Subcutaneous abdominal adipose tissue (tissue), 5 donors: Measurements from ENCODE around the gene PRCC.

Experiments used
- H3K27ac ChIP-seq: one replicate; pipeline ENCODE4 v1.7.0; 2013; ENCODE audit warnings: low read depth, mild to moderate bottlenecking, inconsistent platforms, low read length, moderate library complexity
- H3K27me3 ChIP-seq, 5 donors: one replicate each; pipeline ENCODE4 v1.7.0; 2013; ENCODE audit warnings: low read length in 5 of 5, inconsistent platforms in 1 of 5; ENCODE audit not compliant: control insufficient read depth in 5 of 5, insufficient read depth in 4 of 5
- H3K36me3 ChIP-seq, 5 donors: one replicate each; pipeline ENCODE4 v1.7.0; 2013; ENCODE audit warnings: low read length in 5 of 5; ENCODE audit not compliant: control insufficient read depth in 5 of 5, insufficient read depth in 5 of 5
- H3K4me1 ChIP-seq, 5 donors: one replicate each; pipeline ENCODE4 v1.7.0; 2013; ENCODE audit warnings: low read length in 5 of 5, mild to moderate bottlenecking in 3 of 5, moderate library complexity in 1 of 5; ENCODE audit not compliant: control insufficient read depth in 5 of 5, insufficient read depth in 5 of 5
- H3K4me3 ChIP-seq, 5 donors: one replicate each; pipeline ENCODE4 v1.7.0; 2013; ENCODE audit warnings: low read length in 5 of 5, low read depth in 1 of 5
- H3K9ac ChIP-seq, 5 donors: one replicate each; pipeline ENCODE4 v1.7.0; 2013; ENCODE audit warnings: low read length in 5 of 5, mild to moderate bottlenecking in 4 of 5, moderate library complexity in 3 of 5
- H3K9me3 ChIP-seq, 5 donors: one replicate each; pipeline ENCODE4 v1.7.0; 2013; ENCODE audit warnings: low read length in 5 of 5; ENCODE audit not compliant: control insufficient read depth in 5 of 5
- donor health status: healthy.
- donor health status: healthy.
- donor health status: healthy.
- donor health status: healthy.
- donor health status: healthy.

The PRCC gene

GRCh38 chr1:156804572-156805243 is 37.4 kb downstream of the PRCC start:
- H3K27me3 ChIP-seq, result no peaks in the 10 kb centered on the region
- H3K9ac ChIP-seq, result no peak overlapping the region
- H3K27ac ChIP-seq, result no peak overlapping the region
- no peak overlapping the region for H3K4me3 ChIP-seq
- H3K9me3 ChIP-seq, result no peaks in the 10 kb centered on the region
- peaks cover 4 to 23% (median 21%) of the 10 kb centered on the region in 5 donors for H3K36me3 ChIP-seq
- H3K4me1 ChIP-seq, result peaks cover 9 to 48% (median 38%) of the 10 kb centered on the region in 5 donors

GRCh38 chr1:156805766-156806511 is 38.6 kb downstream of the PRCC start:
- Histone ChIP-seq H3K4me3 (no peak overlapping the region), H3K9ac (no peak overlapping the region), H3K9me3 (no peaks in the 10 kb centered on the region), H3K4me1 (peaks cover 9 to 44% (median 38%) of the 10 kb centered on the region in 5 donors), H3K27ac (no peak overlapping the region), H3K36me3 (peaks cover under 1 to 11% (median 9%) of the 10 kb centered on the region in 5 donors), H3K27me3 (no peaks in the 10 kb centered on the region)

GRCh38 chr1:156806512-156807440 is 39.4 kb downstream of the PRCC start:
- Histone ChIP-seq H3K4me3 (no peak overlapping the region), H3K9ac (no peak overlapping the region), H3K36me3 (peaks cover 0 to 3% (median 1%) of the 10 kb centered on the region in 5 donors), H3K27ac (no peak overlapping the region), H3K27me3 (no peaks in the 10 kb centered on the region), H3K9me3 (no peaks in the 10 kb centered on the region), H3K4me1 (peaks cover 9 to 36% (median 29%) of the 10 kb centered on the region in 5 donors)

GRCh38 chr1:156807627-156808026 is 40.3 kb downstream of the PRCC start:
- H3K27ac ChIP-seq, result no peak overlapping the region
- H3K36me3 ChIP-seq, result no peaks in the 10 kb centered on the region
- no peak overlapping the region for H3K4me3 ChIP-seq
- H3K27me3 ChIP-seq, result no peaks in the 10 kb centered on the region
- H3K9ac ChIP-seq, result no peak overlapping the region
- peaks cover 9 to 34% (median 27%) of the 10 kb centered on the region in 5 donors for H3K4me1 ChIP-seq
- H3K9me3 ChIP-seq, result no peaks in the 10 kb centered on the region

GRCh38 chr1:156808186-156809030 is 41.1 kb downstream of the PRCC start:
- Histone ChIP-seq H3K36me3 (no peaks in the 10 kb centered on the region), H3K9me3 (no peaks in the 10 kb centered on the region), H3K9ac (no peak overlapping the region), H3K4me1 (peaks cover 9 to 36% (median 30%) of the 10 kb centered on the region in 5 donors), H3K27ac (no peak overlapping the region), H3K27me3 (no peaks in the 10 kb centered on the region), H3K4me3 (no peak overlapping the region)

- H3K9me3 ChIP-seq, result no peaks in the 10 kb centered on the region
- no peaks in the 10 kb centered on the region for H3K27me3 ChIP-seq
- no peaks in the 10 kb centered on the region for H3K36me3 ChIP-seq
- no peak overlapping the region for H3K9ac ChIP-seq
- no peak overlapping the region for H3K27ac ChIP-seq
- H3K4me3 ChIP-seq, result no peak overlapping the region
- peaks cover 9 to 39% (median 35%) of the 10 kb centered on the region in 5 donors for H3K4me1 ChIP-seq
Measured at GRCh38 chr1:156809281-156809680, 41.9 kb downstream of the PRCC start.

GRCh38 chr1:156809711-156810366 is 42.5 kb downstream of the PRCC start:
- Histone ChIP-seq H3K27ac (no peak overlapping the region), H3K4me3 (no peak overlapping the region), H3K9ac (no peak overlapping the region), H3K27me3 (no peaks in the 10 kb centered on the region), H3K4me1 (peaks cover 10 to 41% (median 38%) of the 10 kb centered on the region in 5 donors), H3K9me3 (no peaks in the 10 kb centered on the region), H3K36me3 (no peaks in the 10 kb centered on the region)

- Histone ChIP-seq H3K27me3 (no peaks in the 10 kb centered on the region), H3K4me1 (peaks cover 11 to 45% (median 39%) of the 10 kb centered on the region in 5 donors), H3K9me3 (no peaks in the 10 kb centered on the region), H3K36me3 (no peaks in the 10 kb centered on the region), H3K4me3 (no peak overlapping the region), H3K27ac (no peak overlapping the region), H3K9ac (no peak overlapping the region)
Measured at GRCh38 chr1:156811168-156811567, 43.8 kb downstream of the PRCC start.
